Right lobe of liver (tissue), 4 donors: ENCODE measurements around the gene ENTPD2.

Experiments used
- POLR2A ChIP-seq: fragments of 450-650 bp; IDR thresholded peaks from one replicate; pipeline ENCODE4 v1.6.1; 2017; ENCODE audit warnings: antibody characterized with exemption, mild to moderate bottlenecking
- TF ChIP-seq, protein P1 (sequence below), 4 donors: fragments of 200-600 bp in 3 of 4; fragments of 450-650 bp in 1 of 4; IDR thresholded peaks; one replicate each; pipeline versions ENCODE4 v1.5.1 to v1.8.0; 2016 to 2022; ENCODE audit warnings: antibody characterized with exemption in 4 of 4, mild to moderate bottlenecking in 2 of 4
- donor health status: DM: no; HTN: no; CAD: no.
- donor health status: DM: no; HTN: no; CAD: no.
- donor health status: DM: no; HTN: yes; CAD: no.

DNA sequence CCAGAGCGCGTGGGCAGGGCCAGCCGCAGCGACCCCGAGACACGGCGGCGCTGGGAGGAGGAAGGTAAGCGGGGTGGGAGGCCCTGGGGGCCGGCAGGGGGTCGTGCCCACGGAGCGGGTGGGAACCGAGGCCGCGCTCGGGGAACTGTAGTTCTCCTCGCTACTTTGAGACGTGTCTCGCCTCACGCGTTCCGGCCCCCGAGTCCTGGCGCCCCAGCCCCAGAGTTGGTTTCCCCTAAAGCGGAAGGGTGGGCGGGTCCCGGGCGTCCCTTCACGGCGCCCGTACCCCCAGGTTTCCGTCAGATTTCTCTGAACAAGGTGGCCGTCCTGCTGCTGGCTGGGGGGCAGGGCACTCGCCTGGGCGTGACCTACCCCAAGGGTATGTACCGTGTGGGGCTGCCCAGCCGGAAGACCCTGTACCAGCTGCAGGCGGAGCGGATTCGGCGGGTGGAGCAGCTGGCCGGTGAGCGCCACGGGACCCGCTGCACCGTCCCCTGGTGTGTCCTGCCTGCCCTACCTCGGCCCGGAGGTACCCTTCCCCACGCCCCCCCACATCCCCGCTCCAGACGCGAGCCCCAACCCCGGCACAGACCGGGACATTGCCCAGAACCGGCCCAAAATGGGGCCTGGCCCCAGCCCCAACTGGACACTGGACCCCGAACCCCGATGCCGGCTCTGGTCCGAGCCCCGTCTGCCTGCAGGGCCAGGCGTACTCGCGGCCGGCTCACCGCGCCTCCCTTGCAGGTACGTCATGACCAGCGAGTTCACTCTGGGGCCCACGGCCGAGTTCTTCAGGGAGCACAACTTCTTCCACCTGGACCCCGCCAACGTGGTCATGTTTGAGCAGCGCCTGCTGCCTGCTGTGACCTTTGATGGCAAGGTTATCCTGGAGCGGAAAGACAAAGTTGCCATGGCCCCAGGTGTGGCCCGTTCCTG, 24.2 kb upstream of the ENTPD2 start:
- TF ChIP-seq, protein P1, sequence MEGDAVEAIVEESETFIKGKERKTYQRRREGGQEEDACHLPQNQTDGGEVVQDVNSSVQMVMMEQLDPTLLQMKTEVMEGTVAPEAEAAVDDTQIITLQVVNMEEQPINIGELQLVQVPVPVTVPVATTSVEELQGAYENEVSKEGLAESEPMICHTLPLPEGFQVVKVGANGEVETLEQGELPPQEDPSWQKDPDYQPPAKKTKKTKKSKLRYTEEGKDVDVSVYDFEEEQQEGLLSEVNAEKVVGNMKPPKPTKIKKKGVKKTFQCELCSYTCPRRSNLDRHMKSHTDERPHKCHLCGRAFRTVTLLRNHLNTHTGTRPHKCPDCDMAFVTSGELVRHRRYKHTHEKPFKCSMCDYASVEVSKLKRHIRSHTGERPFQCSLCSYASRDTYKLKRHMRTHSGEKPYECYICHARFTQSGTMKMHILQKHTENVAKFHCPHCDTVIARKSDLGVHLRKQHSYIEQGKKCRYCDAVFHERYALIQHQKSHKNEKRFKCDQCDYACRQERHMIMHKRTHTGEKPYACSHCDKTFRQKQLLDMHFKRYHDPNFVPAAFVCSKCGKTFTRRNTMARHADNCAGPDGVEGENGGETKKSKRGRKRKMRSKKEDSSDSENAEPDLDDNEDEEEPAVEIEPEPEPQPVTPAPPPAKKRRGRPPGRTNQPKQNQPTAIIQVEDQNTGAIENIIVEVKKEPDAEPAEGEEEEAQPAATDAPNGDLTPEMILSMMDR (IDR thresholded peaks at IDR 0.05), result no peak
- TF ChIP-seq POLR2A, result no peak
